Smooth muscle cell (in vitro differentiated cells): ENCODE data around the gene FARS2. TPM values are rescaled to one million over a fixed set of nuclear protein-coding genes. Genes with fewer than 3 reads are reported as not detected.
A peak's percentile ranks its signal among the peaks of the same experiment; 100 is the strongest.

ENCODE experiments used
- DNase-seq: peaks from one replicate; lab custom pipeline; 2025; ENCODE audit not compliant: unreplicated experiment; lab: John Stamatoyannopoulos, UW
- H2AFZ ChIP-seq: fragments of 200-600 bp; sonication (generic); 2 replicates; pipeline ENCODE4 v1.6.0; 2016; ENCODE audit warnings: antibody characterized with exemption, low read depth, mild to moderate bottlenecking
- H3F3A ChIP-seq: fragments of 200-600 bp; sonication (generic); 2 replicates; pipeline ENCODE4 v1.6.0; 2017; ENCODE audit warnings: antibody characterized with exemption, low read depth
- H3K27ac ChIP-seq: fragments of 200-600 bp; sonication (generic); 2 replicates; pipeline ENCODE4 v1.5.1; 2016; ENCODE audit warnings: low read depth, mild to moderate bottlenecking
- H3K27me3 ChIP-seq: fragments of 200-600 bp; sonication (generic); 2 replicates; pipeline ENCODE4 v1.6.1; 2016; ENCODE audit warnings: low read depth, mild to moderate bottlenecking
- H3K36me3 ChIP-seq: fragments of 200-600 bp; sonication (generic); 2 replicates; pipeline ENCODE4 v1.5.1; 2016; ENCODE audit warnings: low read depth
- H3K4me1 ChIP-seq: fragments of 200-600 bp; sonication (generic); 2 replicates; pipeline ENCODE4 v1.5.1; 2016; ENCODE audit warnings: low read depth
- H3K4me2 ChIP-seq: fragments of 200-600 bp; sonication (generic); 2 replicates; pipeline ENCODE4 v1.6.0; 2016; ENCODE audit warnings: mild to moderate bottlenecking
- H3K4me3 ChIP-seq: fragments of 200-600 bp; sonication (generic); 2 replicates; pipeline ENCODE4 v1.5.1; 2016; ENCODE audit warnings: mild to moderate bottlenecking
- H3K79me2 ChIP-seq: fragments of 200-600 bp; sonication (generic); 2 replicates; pipeline ENCODE4 v1.6.0; 2016; ENCODE audit warnings: low read depth, mild to moderate bottlenecking
- H3K9ac ChIP-seq: fragments of 200-600 bp; sonication (generic); 2 replicates; pipeline ENCODE4 v1.6.0; 2016; ENCODE audit warnings: low read depth
- H3K9me3 ChIP-seq: fragments of 200-600 bp; sonication (generic); replicated peaks from 2 replicates; pipeline ENCODE4 v1.5.1; 2016; ENCODE audit warnings: low read depth
- H4K20me1 ChIP-seq: fragments of 200-600 bp; sonication (generic); 2 replicates; pipeline ENCODE4 v1.6.0; 2016; ENCODE audit warnings: low read depth
- CTCF ChIP-seq: fragments of 200-600 bp; sonication (generic); IDR thresholded peaks from 2 replicates; pipeline ENCODE4 v1.5.1; 2017; ENCODE audit warnings: borderline replicate concordance, mild to moderate bottlenecking, antibody characterized with exemption; ENCODE audit not compliant: insufficient read depth, poor library complexity, severe bottlenecking
- WGBS: methylation state at CpG from one replicate; pipeline ENCODE4 v1.1.7; 2016; ENCODE audit warnings: low lambda C conversion rate; 5-methylcytosine and 5-hydroxymethylcytosine counted together
- polyA plus RNA-seq: library from polyadenylated mRNA; unstranded; fragments of >200 nt; fragmentation: Nextera tagmentation; extraction: Ambion mirVana; gene quantifications from 2 replicates; pipeline ENCODE4 v1.2.1, GENCODE V29; 2016
- total RNA-seq: library from RNA; depleted of rRNA; stranded (reverse); fragments of >200 nt; gene quantifications from 2 replicates; pipeline ENCODE4 v1.2.3, GENCODE V29; 2014

The FARS2 gene
- total and polyA plus RNA-seq, 2 experiments from 2014 or later: 9.6 to 13.2 TPM

GRCh38 chr6:5287966-5288297 lies 26.6 kb downstream of the FARS2 start:
- Histone ChIP-seq H3K9me3 (no peaks in the 10 kb centered on the region), H2AFZ (no peak overlapping the region), H3F3A (no peaks in the 10 kb centered on the region), H4K20me1 (peaks cover 32% of the 10 kb centered on the region), H3K27ac (peak overlapping the region; percentile 56), H3K79me2 (peaks cover 26% of the 10 kb centered on the region), H3K4me1 (no peaks in the 10 kb centered on the region), H3K36me3 (no peaks in the 10 kb centered on the region), H3K27me3 (no peaks in the 10 kb centered on the region), H3K9ac (no peak overlapping the region), H3K4me2 (peak overlapping the region; percentile 45), H3K4me3 (no peak overlapping the region)
- DNase-seq: no peak
- WGBS: 80% methylated on average over 2 of the region's 2 CpGs
- TF ChIP-seq CTCF: no peak

GRCh38 chr6:5290097-5290496 lies 28.8 kb downstream of the FARS2 start:
- no peaks in the 10 kb centered on the region for H3F3A ChIP-seq
- 90% methylated on average over 1 of the region's 1 CpG for WGBS
- peaks cover 27% of the 10 kb centered on the region for H4K20me1 ChIP-seq
- H3K27ac ChIP-seq: no peak overlapping the region
- DNase-seq: no peak
- H3K9ac ChIP-seq: no peak overlapping the region
- H3K27me3 ChIP-seq: no peaks in the 10 kb centered on the region
- H3K9me3 ChIP-seq: no peaks in the 10 kb centered on the region
- H2AFZ ChIP-seq: no peak overlapping the region
- no peak for TF ChIP-seq CTCF
- H3K4me3 ChIP-seq: no peak overlapping the region
- H3K36me3 ChIP-seq: no peaks in the 10 kb centered on the region
- no peak overlapping the region for H3K4me2 ChIP-seq
- no peaks in the 10 kb centered on the region for H3K4me1 ChIP-seq
- H3K79me2 ChIP-seq: peaks cover 32% of the 10 kb centered on the region

- Histone ChIP-seq H3K4me3 (no peak overlapping the region), H3F3A (no peaks in the 10 kb centered on the region), H4K20me1 (peaks cover 27% of the 10 kb centered on the region), H3K36me3 (no peaks in the 10 kb centered on the region), H2AFZ (no peak overlapping the region), H3K4me2 (no peak overlapping the region), H3K27me3 (no peaks in the 10 kb centered on the region), H3K9ac (no peak overlapping the region), H3K9me3 (no peaks in the 10 kb centered on the region), H3K27ac (no peak overlapping the region), H3K4me1 (no peaks in the 10 kb centered on the region), H3K79me2 (peaks cover 32% of the 10 kb centered on the region)
- TF ChIP-seq CTCF: no peak
- no peak for DNase-seq
These were observed 29.2 kb downstream of the FARS2 start for GRCh38 chr6:5290500-5290899.

- H4K20me1 ChIP-seq: peaks cover 19% of the 10 kb centered on the region
- H3K79me2 ChIP-seq: peaks cover 32% of the 10 kb centered on the region
- no peak overlapping the region for H3K9ac ChIP-seq
- H3K27me3 ChIP-seq: no peaks in the 10 kb centered on the region
- no peaks in the 10 kb centered on the region for H3K4me1 ChIP-seq
- no peak for TF ChIP-seq CTCF
- no peak overlapping the region for H3K4me3 ChIP-seq
- H3F3A ChIP-seq: no peaks in the 10 kb centered on the region
- H3K9me3 ChIP-seq: no peaks in the 10 kb centered on the region
- no peak for DNase-seq
- H3K36me3 ChIP-seq: no peaks in the 10 kb centered on the region
- no peak overlapping the region for H3K27ac ChIP-seq
- no peak overlapping the region for H3K4me2 ChIP-seq
- 26% methylated on average over 1 of the region's 1 CpG for WGBS
- no peak overlapping the region for H2AFZ ChIP-seq
These were observed 30.8 kb downstream of the FARS2 start for GRCh38 chr6:5292154-5292553.
